WTC11 (cell line): Measurements from ENCODE around the gene FBXO7.

Experiments used
- CTCF ChIP-seq: fragments of 200-600 bp; IDR thresholded peaks from 2 replicates; pipeline ENCODE4 v1.8.0; 2022; ENCODE audit warnings: antibody characterized with exemption
- E2F4 ChIP-seq: sonication (generic); formaldehyde crosslinking; IDR thresholded peaks from 2 replicates; pipeline ENCODE4 v1.8.1; 2022; ENCODE audit warnings: low read depth, mild to moderate bottlenecking, moderate library complexity, missing genetic modification reagents, borderline replicate concordance
- ESRRA ChIP-seq: sonication (generic); formaldehyde crosslinking; IDR thresholded peaks from 2 replicates; pipeline ENCODE4 v1.8.1; 2022; ENCODE audit warnings: mild to moderate bottlenecking, missing genetic modification reagents, borderline replicate concordance
- JAZF1 ChIP-seq: fragments of 250-450 bp; sonication (Bioruptor Pico); IDR thresholded peaks from 2 replicates; pipeline ENCODE4 v1.9.0; 2021; ENCODE audit warnings: moderate library complexity, mild to moderate bottlenecking, inconsistent platforms
- JUN ChIP-seq: sonication (generic); formaldehyde crosslinking; IDR thresholded peaks from 2 replicates; pipeline ENCODE4 v1.8.0; 2023; ENCODE audit warnings: mild to moderate bottlenecking, missing genetic modification reagents
- MXD4 ChIP-seq: fragments of 250-450 bp; sonication (Bioruptor Pico); IDR thresholded peaks from 2 replicates; pipeline ENCODE4 v1.8.0; 2021; ENCODE audit warnings: mild to moderate bottlenecking, moderate library complexity, borderline replicate concordance
- TCF7 ChIP-seq: sonication (generic); formaldehyde crosslinking; IDR thresholded peaks from 2 replicates; pipeline ENCODE4 v1.8.0; 2022; ENCODE audit warnings: mild to moderate bottlenecking, low read depth, missing genetic modification reagents, moderate library complexity
- TP53 ChIP-seq: sonication (generic); formaldehyde crosslinking; IDR thresholded peaks from 2 replicates; pipeline ENCODE4 v1.8.1; 2023; ENCODE audit warnings: mild to moderate bottlenecking, missing genetic modification reagents
- TF ChIP-seq, protein P1 (sequence below): sonication (generic); formaldehyde crosslinking; IDR thresholded peaks from 2 replicates; pipeline ENCODE4 v1.8.0; 2022; ENCODE audit warnings: mild to moderate bottlenecking, missing genetic modification reagents
- TF ChIP-seq, protein P2 (sequence below): sonication (generic); formaldehyde crosslinking; conservative IDR thresholded peaks from 2 replicates; pipeline ENCODE4 v1.8.1; 2022; ENCODE audit warnings: mild to moderate bottlenecking, missing genetic modification reagents

DNA sequence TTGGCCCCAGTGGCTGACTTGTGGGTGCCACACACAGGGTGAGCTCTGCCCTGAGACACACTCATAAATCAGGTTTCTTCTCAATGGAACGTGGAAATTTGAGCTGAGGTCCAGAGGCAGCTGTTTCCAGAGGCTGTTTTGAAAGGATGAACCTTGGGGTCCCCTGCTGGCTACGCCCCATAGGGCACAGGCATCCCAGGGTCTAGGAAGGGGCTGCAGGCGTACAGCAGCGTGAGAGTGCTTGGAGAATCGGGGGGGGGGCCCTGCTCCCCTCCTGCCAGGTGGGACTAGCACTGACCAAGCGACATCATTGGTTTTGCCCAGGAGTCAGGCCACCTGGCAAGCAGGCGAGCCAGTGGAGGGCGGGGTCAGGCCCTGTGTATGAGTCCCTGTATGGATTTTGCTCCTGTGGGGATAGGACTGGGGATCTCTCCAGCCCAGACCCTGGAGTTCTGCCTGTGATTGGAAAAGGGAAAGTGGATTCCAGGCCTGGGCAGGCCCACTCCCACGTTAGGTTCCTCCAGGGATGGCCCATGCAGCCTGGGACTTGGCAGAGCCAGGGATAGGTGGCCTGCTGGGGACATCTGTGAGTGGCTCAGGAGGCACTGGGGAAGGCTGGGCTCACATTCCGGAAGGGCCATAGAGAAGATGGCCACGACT, 61.0 kb downstream of the FBXO7 start:
- no peak for TF ChIP-seq E2F4 (CRISPR knock-in tag)
- TF ChIP-seq TP53 (CRISPR knock-in tag), result no peak
- TF ChIP-seq CTCF, result no peak
- TF ChIP-seq, protein P1, sequence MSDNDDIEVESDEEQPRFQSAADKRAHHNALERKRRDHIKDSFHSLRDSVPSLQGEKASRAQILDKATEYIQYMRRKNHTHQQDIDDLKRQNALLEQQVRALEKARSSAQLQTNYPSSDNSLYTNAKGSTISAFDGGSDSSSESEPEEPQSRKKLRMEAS (CRISPR knock-in tag), result no peak
- TF ChIP-seq, protein P2, sequence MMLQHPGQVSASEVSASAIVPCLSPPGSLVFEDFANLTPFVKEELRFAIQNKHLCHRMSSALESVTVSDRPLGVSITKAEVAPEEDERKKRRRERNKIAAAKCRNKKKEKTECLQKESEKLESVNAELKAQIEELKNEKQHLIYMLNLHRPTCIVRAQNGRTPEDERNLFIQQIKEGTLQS (CRISPR knock-in tag), result no peak
- no peak for TF ChIP-seq JUN (CRISPR knock-in tag)
- TF ChIP-seq MXD4 (CRISPR knock-in tag), result no peak
- TF ChIP-seq JAZF1 (CRISPR knock-in tag), result no peak
- TF ChIP-seq TCF7 (CRISPR knock-in tag), result no peak
- TF ChIP-seq ESRRA (CRISPR knock-in tag), result no peak
